NB4 (cell line): ENCODE results near the gene TMC8.

Experiments
- POLR2A ChIP-seq: IDR thresholded peaks from 2 replicates; pipeline ENCODE4 v1.6.1; 2011; ENCODE audit warnings: mild to moderate bottlenecking; ENCODE audit not compliant: insufficient read length; ENCODE audit errors: extremely low read depth
- TF ChIP-seq, protein P1 (sequence below): IDR thresholded peaks from one replicate; pipeline ENCODE4 v1.5.1; 2012; ENCODE audit warnings: low read depth, low read length
- TF ChIP-seq, protein P2 (sequence below): IDR thresholded peaks from 2 replicates; pipeline ENCODE4 v1.6.1; 2011; ENCODE audit warnings: low read depth, low read length

DNA sequence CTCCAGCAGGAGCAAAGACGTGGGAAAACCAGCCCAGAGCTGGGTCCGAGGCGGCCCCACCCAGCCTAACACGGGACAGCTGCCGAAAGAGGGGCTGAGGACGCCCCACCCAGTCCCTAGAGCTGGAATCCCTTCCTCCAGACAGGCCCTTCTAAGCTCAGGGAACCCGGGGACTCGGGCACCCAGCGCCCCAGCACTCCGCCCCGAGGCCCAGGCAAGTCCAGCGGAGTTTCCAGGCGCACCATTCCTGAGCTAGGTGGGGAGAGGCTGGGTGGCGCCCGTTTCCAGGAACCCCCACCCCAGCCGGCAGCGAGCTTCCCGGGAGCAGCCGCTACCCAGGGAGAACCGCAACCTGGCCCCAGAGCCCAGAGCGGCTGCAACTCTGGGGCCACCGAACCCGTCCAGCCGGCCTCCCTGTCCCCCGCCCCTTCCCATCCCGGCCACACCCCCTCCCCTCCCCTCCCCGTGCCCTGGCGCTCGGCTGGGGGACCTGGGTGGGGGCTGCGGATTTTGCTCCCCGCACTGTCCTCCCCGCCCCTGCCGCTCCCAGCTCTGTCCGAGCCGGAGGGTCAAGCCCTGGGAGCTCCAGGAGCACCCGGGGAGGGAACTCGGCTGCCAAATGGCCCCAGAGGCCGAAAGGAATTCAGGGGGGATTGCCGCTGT, 2.6 kb upstream of the TMC8 start:
- TF ChIP-seq, protein P1, sequence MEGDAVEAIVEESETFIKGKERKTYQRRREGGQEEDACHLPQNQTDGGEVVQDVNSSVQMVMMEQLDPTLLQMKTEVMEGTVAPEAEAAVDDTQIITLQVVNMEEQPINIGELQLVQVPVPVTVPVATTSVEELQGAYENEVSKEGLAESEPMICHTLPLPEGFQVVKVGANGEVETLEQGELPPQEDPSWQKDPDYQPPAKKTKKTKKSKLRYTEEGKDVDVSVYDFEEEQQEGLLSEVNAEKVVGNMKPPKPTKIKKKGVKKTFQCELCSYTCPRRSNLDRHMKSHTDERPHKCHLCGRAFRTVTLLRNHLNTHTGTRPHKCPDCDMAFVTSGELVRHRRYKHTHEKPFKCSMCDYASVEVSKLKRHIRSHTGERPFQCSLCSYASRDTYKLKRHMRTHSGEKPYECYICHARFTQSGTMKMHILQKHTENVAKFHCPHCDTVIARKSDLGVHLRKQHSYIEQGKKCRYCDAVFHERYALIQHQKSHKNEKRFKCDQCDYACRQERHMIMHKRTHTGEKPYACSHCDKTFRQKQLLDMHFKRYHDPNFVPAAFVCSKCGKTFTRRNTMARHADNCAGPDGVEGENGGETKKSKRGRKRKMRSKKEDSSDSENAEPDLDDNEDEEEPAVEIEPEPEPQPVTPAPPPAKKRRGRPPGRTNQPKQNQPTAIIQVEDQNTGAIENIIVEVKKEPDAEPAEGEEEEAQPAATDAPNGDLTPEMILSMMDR, result no peak
- TF ChIP-seq POLR2A, result no peak
- TF ChIP-seq, protein P2, sequence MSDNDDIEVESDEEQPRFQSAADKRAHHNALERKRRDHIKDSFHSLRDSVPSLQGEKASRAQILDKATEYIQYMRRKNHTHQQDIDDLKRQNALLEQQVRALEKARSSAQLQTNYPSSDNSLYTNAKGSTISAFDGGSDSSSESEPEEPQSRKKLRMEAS, result no peak
